Germinal center (tissue), 1 donor: Measurements from ENCODE around the gene MYL5.
A peak's percentile ranks its signal among the peaks of the same experiment; 100 is the strongest.

ENCODE experiments used
- DNase-seq: peaks from one replicate; pipeline ENCODE4 v3.0.0; 2012; ENCODE audit warnings: mixed read lengths, low spot score

Gene MYL5

DNA sequence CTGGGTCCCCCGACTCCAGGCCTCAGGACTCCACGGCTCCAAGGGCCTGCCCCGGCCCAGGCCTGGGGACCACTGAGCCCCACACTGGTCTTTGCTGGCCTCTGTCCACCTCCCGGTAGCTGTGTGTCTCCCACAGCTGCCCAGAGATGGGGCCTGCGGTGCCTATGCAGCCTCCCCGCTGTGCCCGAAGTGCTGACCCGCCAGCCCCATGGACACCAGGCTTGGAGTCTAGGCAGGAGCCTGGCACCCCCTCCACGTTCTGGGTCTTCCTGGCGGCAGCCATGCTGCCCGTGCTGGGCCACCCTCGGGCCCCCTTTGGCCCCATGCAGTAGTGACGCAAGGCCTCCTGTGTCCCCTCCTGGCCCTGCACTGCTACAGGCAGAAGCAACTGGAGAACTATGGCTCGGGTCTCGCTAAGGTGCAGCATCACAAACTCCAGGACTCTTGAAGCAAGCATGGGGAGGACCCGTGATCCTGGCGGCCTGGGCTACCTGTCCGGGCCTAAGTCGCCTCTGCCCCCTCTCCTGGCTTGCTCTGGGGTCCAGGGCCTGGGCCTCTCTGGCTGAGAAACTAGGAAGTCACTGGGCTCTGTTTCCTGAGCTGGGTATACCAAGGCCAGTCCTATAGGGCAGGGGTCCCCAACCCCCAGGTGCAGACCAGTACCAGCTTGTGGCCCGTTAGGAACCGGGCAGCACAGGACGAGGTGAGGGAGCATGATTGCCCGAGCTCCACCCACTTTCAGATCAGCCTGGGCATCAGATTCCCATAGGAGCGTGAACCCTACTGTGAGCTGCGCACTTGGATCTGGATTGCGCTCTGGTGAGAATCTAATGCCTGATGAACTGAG is 917 bp downstream of the MYL5 start:
- no peak for DNase-seq

DNA sequence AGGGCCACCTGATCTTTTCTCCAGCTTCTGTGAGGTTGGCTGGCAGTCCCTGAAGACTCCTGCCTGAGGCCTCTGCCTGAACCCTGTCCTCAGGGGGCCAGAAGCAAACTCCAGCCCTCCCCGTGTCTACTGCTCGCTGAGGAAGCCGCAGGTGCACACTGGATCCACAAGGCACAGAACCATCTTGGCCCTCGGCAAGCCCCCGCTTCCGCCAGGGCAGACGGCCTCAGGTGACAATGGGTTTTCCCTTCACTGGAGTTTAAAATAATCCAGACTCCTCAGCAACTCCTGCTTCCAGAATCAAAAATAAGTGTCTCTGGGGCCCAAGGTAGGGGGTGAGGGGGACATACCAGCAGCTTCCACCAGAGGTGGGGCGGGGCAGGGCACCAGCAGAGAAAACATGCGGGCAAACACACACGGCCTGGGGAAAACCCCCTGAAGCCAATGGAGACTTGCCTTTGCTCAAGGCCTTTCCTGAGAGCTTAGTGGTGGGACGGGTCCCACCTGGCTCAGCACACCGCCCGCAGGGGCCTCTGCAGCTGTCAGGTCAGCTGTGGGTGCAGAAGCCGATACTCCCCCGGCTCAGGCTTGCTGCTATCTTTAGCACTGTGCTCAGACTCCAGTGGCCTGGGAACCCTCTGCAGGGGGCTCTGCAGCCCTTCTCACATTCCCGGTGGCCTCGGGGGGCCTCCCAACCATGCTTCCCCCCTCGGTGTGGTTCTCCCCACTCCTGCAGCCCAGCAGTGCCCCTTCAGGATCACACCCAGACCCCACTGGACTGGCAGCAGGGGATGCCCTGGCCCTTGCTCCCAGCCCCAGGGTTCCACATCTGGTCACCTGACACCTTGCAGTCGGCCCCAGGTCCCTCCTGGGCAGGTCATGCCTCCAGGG is 1.9 kb downstream of the MYL5 start:
- DNase-seq, result peak; percentile 85

DNA sequence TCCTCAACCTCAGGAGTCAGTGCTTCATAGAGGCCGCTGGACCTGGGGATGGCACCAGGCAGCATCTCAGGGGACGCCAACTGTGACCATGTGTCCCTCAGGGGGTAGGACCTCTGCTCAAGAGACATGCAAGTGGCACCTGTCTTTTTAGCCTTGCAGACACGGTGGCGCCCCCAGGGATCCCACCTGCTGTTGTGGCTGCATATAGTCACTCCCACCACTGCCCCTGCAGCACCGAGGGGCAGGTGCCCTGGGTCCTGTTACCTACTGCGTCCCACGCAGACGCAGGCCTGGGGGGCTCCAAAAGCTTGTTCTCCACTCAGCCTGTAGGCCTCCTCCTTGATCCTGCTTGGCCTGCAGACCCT is 2.5 kb downstream of the MYL5 start:
- DNase-seq, result peak; percentile 82

DNA sequence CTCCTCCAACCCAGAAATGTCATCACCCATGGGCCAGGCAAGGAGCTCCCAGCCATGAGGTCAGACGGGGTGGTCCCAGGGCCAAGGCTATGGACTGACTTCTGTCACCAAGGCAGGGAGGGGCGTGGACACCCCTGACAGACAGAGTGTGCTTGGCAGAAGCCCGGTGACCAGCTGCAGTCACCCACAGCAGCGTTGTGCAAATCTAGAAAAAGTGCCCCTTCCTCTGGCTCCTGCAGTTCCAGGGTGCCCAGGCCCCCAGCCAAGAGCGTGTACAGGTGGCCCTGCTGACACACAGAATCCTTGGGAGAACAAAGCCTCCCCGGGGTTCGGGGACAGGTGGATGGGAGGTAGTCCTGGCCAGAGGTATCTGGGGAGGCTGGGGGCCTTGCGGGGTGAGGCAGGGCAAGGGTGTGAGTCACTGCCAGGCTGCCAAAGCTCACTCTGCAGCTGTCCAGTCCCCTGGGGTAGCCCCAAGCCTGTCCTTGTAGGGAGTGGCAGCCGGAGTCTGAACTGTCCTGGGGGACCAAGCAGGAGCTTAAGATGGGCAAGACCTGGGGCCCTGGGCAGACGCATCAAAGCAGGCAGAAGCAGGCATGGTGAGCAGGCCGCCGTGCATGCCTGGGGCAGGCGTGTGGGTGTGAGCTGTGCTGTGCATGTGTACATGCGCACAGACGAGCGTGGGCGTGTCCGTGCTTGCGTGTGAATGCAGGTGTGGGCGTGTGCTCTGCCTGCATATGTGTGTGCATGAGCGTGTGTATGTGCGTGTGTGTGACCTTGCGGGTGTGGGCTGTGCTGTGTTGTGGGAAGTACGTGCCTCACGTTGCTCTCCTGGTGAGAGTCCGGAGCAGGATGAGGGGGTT is 3.3 kb downstream of the MYL5 start:
- no peak for DNase-seq

DNA sequence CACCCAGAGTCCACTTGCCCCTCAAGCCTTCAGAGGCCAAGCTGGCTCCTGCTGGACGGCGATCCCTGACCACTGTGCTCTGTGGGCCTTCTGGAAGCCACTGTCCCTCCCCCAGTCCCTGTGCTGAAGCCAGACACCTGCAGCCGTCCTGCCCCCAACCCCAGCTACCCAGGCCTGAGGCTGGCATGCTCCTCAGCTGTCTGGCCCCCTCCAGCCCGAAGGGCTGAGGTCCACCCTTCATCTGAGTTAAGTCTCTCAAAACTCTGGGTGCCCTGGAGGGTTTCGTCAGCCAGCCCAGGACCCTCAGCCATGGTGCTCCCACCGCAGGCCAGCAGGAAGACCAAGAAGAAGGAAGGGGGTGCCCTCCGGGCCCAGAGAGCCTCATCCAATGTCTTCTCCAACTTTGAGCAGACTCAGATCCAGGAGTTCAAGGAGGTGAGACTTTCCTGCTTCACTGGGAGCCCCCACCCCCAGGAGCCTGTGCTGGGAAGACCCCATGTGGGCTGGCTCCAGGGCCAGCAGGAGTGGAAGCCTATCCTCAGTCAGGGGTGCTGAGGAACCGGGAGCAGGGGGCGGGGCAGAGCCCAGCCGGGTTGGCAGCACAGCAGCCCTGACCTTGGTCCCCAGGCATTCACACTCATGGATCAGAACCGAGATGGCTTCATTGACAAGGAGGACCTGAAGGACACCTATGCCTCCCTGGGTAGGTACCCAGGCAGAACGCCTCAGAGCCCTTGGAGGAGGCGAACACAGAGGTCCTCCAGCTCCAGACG is 4.2 kb downstream of the MYL5 start:
- DNase-seq, result no peak

DNA sequence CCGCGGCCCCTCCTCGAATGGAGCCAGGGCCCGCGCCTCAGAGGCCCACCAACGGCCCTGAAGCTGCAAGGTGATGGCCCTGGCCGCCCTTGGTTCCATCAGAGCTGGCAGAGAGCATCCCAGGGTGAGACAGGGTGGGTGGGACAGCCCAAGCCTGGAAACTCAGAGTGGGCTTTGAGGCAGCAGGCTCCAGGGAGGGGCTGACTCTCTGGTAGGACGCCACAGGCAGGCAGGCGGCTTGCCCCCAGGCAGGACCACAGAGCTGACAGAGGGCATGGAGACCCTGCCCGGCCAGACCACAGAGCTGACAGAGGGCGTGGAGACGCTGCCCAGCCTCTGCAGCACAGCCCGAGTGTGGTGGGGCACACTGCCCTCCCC is 4.8 kb downstream of the MYL5 start:
- no peak for DNase-seq

DNA sequence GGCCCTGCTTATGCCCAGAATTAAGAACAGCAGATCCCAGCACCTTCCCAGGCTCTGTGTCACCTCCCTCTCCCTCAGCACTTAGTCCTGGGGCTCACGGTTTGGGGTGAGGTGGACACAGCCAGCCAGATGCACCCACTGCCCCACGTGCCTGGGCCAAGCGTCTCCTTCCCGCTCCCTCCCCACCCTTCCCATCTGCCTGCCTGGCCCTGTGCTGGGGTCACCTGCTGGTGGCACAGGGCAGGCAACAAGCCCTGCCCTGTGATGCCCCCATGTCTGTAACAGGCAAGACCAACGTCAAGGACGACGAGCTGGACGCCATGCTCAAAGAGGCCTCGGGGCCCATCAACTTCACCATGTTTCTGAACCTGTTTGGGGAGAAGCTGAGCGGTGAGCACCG is 5.3 kb downstream of the MYL5 start:
- no peak for DNase-seq

DNA sequence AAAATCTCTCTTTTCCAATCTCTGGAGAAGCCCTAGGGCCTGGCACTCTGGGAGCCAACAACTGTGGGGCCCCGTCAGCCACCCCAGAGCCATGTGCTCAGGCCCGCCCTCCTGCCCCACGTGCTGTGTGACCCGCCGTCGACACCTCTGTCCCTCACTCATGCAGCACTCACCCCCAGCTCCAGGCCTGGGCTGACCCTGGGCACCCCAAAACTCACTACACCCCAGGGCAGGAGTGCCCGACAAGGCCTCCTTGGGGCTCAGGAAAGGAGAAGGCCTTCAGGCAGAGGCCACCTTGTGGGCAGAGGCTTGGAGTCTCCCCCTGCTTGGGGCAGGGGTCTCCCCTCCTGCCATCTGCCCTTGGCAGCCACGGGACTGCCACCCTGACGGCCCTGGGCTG is 5.7 kb downstream of the MYL5 start:
- no peak for DNase-seq

DNA sequence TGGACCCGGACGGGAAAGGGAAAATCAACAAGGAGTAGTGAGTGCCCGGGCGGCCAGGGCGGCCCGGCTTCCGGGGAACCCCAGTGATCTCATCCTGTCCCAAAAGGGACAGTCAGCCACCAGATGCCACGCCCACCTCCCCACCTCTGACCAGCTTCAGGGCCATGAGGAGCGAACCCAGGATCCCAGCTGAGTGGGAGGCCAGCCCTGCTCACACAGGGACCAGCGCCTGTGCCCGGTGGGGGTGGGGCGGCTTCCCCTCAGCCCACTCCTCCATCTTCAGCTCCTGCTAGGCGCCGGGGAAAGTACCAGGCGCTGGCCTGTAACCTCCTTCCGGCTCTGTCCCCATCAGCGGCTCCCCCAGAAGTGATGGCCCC is 6.2 kb downstream of the MYL5 start:
- no peak for DNase-seq

DNA sequence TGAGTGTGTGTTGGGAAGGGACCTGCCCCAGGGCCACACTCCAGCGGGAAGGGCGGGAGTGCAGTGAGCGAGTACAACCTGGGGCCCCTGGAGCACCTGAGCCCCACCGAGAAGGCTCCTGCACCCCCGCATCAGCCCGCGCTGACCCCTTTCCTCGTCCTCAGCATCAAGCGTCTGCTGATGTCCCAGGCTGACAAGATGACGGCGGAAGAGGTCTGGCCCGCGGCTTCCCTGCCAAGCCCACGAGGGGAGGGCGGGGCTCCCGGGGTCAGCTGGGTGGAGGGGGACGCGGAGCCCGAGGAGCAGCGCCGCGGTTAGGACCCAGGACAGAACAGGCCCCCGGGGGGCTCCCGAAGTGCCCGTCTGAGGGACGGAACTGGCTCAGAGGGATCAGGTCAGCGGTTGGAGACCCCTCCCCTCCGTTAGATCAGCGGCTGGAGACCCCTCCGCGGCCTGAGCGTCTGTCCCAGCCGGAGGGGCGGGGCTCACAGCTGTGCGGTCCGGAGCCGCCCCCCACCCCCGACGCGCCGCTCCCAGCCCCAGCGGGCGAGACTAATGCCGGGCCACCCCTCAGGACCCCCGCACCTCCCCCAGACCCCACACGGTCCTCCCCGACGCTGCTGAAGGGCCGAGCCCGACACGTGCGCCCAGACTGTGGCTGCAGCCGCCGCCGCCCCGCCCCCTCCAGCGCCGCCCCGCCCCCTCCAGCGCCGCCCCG is 6.7 kb downstream of the MYL5 start:
- DNase-seq, result peak; percentile 57

DNA sequence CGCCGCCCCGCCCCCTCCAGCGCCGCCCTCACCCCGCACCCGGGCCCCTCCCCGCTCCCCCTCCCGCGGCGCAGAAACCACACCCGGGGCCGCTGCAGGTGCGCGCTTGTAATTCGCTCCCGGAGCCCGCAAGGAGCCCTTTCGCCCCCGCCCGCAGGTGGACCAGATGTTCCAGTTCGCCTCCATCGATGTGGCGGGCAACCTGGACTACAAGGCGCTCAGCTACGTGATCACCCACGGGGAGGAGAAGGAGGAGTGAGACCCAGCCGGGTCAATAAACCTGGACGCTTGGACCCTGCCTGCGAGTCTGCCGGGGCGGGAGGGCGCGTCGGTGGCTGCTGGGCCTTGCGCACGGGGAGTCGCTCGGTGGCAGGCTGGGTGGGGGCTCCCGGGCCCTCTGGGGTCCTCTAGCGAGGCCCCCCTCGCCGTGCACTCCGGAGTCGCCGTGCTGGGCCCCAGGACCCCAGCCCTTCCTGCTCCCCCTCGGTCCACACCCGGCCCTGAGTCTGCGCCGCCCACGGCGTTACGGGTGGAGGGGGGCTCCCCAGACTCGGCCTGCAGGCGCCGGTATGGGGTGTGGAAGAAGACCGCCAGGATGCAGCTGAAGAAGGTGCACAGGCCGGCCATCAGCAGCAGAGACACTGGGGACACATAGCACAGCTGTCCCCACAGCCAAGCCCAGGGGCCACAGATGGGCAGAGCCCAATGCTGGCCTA is 7.6 kb downstream of the MYL5 start:
- DNase-seq, result peak; percentile 60

DNA sequence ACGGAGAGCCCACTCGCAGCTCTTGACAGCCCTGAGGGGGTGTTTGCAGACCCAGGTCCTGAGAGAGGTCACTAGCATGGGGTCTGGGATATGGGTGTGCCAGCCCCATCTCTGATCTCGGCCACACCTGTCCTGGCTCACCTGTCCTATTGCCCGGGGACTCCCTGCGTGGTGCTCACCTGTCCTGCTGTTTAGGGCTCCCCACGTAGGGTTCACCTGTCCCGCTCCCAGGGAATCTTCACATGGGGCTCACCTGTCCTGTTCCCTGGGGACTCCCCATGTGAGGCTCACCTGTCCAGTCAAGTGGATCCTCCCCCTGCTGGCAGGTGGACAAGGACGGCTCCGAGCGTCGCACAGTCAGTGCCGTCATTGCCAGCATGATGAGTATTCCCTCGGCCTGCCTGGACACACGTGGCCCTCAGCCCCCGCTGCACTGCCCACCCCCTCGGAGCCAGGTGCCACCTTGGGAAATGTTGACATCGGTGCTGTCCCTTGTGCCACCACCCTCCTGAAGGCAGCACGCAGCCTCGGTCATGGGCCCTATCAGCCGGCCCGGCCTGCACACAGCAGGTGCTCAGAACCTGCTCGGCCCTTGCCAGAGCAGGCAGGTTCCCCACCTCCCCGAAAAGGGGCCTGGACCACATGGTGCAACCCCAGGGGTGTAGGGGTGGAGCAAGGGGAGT is 8.3 kb downstream of the MYL5 start:
- no peak for DNase-seq

DNA sequence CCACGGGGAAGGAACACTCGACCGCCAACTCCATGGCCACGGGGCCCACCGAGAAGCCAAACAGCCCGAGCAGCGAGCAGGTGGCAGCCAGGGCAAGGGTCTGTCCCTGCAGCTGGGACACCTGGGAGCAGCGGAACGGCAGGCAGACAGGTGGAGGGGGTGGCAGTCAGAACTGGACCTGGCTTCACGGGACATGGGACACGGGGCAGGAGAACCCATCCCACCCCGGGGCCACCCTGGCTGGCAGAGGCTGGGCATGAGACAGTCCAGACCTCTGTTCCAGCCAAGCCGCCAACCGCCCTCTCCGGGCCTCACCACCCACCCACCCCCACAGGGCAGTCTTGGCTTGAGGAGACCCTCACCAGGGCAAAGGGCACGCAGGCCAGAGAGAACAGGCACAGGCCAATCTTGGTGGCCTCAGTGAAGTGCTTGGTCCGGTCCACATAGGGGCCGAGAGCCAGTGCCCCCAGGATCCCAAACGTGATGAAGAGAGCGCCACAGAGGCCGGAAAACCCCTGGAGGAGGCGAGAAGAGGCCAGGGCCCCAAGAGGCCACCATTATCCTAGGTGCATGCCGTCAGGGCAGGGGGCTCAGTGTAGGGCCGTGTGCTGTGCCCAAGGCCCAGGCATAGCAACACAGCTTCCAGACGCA is 9.0 kb downstream of the MYL5 start:
- no peak for DNase-seq

DNA sequence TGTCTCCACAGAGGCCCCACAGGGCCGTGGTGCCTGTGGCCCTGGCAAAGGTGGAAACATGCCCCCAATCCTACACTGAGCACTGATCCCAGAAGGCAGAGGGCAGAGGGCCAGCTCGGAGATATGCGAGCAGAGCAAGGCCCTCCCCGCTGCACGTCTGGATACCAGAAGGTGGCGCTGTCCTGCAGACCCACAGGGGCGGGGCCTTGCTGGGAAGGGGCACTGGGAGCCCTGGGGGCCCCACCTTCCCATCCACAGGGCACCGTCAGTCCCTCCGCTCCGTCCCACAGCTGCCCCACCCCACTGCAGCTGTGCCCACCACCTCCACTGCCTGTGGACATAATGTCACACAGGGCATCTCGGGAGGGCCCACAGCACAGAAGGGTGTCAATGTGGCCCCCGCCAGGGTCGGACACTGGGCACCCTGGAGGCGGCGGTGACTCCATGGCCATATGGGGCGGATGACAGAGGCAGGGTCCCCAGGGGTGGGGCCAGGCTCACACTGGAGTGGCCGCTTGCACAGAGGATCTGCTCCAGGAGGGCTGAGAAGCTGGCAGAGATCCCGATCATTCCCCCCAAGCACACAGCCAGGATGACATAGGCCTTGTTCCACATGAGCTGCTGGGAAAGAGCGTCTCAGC is 9.8 kb downstream of the MYL5 start:
- peak; percentile 44 for DNase-seq

DNA sequence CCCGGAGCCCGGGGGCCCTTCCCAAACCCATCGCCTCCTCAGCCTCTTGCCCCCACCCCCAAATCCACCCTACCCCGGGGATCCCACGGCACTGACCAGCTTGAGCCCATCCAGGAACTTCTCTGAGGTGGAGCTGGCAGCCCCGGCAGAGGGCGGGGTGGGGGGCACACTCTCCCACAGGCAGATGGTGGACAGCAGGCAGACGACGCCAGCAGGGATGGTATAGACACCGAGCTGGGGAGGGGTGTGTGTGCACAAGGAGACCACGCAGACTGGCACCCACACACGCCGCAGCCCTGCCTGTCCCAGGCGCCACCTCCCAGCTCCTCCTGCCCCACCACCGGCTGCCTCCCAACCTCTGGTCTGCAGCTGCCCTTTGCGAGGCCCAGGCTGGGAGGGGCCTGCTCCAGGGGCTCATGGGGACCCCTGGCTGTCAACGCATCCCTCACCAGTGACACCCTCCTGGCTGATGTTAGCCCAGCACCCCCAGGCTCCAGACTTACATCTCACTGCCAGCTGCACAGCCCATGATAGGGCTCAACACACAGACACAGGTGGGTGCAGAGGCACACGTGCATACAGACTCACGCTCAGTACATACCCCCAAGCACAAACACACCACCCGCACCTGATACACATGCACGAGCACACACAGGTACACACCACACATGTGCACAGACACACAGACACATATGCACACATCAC is 10.4 kb downstream of the MYL5 start:
- DNase-seq, result no peak

DNA sequence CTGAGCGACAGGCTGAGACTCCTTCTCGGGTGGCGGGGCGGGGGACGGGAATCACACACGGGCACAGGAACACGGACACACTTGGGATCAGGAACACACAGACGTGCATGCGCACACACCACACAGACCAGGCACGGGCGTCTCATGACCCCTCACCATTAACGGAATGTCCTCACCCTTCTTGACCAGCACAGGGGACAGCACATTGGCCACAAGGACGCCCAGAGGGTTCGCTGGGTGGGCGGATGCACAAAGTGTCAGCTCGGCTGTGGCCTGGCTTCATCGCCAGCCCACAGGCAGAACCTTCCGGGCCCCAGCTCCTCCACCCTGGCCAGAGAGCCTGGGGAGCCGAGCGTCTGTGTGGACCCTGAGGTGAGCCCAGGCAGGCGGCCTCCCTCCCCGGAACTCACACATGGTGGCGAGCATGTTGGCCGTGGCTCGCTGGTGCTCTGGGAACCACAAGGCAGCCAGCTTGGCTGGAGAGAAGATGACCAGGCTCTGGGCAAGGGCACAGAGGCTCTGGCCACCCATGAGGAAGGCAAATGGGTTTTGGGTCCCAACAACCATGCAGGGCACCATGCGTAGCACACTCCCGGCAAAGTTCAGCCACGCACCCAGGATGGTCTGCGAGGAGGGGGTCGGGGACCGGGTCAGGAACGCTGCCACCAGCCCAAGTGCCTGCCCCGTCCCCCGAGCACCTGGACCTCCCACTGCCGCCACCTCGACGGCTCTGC is 11.5 kb downstream of the MYL5 start:
- no peak for DNase-seq

DNA sequence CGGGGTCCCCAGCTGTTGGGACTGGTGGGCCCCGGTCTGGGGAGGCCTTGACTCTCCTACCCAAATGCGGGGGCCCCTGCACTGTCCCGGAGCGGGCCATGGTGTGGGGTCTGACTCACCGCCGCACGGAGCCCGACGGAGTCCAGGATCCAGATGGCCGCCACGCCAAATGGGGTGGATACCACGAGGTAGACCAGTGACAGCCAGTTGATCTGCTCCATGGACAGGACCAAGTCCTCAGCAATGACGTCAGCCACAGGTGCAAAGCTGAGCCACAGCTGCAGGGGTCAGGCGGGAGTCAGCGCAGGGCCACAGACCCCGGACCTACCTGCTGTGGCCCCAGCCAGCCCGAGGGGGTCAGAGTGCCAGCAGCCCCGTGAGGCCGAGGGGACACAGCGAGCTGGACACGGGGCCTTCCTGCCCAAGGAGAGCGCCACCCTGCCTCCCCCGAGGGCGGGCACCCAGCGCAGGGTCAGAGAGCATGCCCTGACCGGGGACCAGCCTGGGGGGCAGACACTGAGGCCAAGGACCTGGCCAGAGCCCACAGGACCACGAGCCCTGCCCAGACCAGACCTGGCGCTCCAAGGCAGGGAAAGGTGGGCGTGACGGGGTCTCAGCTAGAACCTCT is 12.2 kb downstream of the MYL5 start:
- no peak for DNase-seq
